Measurements from ENCODE around the gene DHX9. TPM values are rescaled to one million over a fixed set of nuclear protein-coding genes. Genes with fewer than 3 reads are reported as not detected.

DHX9 gene
- total and polyA plus RNA-seq, 9 of the 15 experiments (the other 6 are each of a cell fraction or from before 2014, with no cell fraction given) = 100 to 409 (median 294) TPM

DNA sequence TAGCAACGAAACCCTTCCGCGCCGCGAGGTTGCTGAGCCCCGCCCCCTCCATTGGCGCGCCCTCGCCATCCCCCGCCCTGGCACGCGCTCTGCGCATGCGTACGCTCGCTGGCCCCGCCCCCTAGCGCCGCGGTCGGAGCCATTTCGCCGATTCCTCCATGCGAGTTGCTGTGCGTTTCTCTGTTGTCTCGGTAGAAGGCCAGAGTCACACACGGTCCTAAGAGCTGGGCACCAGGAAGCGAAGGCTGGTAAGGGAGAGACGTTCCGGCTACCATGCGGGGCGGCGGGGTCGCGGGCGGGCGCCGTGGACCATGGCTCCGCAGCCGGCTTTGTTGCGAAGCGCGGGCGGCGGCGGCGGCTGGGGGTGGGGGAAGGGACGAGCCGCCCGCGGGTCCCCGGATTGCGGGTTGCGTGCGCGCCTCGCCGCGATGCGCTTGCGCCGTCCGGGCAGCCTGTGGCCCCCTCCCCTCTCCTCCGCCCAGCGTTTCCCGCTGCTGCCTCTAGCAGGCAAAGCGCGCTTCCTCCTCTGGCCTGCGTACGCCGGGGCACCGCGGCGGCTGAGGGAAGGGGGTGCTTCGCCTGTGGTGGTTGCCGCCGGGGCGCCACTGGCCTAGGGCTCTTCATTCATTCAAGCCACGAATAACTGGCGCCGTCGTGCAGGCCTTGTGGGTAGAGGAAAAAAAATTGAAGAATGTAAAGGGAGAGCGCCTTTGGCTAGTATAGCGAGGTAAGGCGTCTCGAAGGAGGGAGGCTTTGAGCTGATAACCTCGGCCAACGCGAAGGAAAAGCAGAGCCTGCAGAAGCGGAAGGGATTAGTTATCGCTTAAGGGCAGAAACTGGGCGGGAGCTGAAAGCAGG, at the start of gene DHX9 (continued):
- TF ChIP-seq, protein P1, sequence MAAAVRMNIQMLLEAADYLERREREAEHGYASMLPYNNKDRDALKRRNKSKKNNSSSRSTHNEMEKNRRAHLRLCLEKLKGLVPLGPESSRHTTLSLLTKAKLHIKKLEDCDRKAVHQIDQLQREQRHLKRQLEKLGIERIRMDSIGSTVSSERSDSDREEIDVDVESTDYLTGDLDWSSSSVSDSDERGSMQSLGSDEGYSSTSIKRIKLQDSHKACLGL (CRISPR knock-in tag; IDR thresholded peaks at IDR 0.05; ENCODE audit: borderline replicate concordance, poor library complexity, severe bottlenecking) = no peak
- peak; percentile 77 for TF ChIP-seq EGR1 (conservative IDR thresholded peaks at IDR 0.05)
- peak; percentile 69 to 89; a peak in 3 of 4 replicates for TF ChIP-seq RCOR1 (IDR thresholded peaks at IDR 0.05; ENCODE audit: borderline replicate concordance in 1 of 2, low read depth in 2 of 2, low read length in 2 of 2)
- TF ChIP-seq ZNF507 (tag; conservative IDR thresholded peaks at IDR 0.05) = no peak
- no peak for TF ChIP-seq RNF219 (CRISPR knock-in tag; IDR thresholded peaks at IDR 0.05)
- no peak for TF ChIP-seq MAFK (IDR thresholded peaks at IDR 0.05; ENCODE audit: low read length)
- peak; percentile 94 for TF ChIP-seq TBP (optimal IDR thresholded peaks at IDR 0.05; ENCODE audit: low read depth, low read length)
- peak; percentile 61 for TF ChIP-seq PCBP2 (IDR thresholded peaks at IDR 0.05; ENCODE audit: low read depth, low read length, poor library complexity, severe bottlenecking)
- no peak for TF ChIP-seq ARID2 (IDR thresholded peaks at IDR 0.05)
- TF ChIP-seq MEIS2 (IDR thresholded peaks at IDR 0.05; ENCODE audit: partially characterized antibody) = peak; percentile 71
- TF ChIP-seq HES1 (IDR thresholded peaks at IDR 0.05; ENCODE audit: low read depth) = peak; percentile 79; the same call in 1 of the 2 replicates
- 0 out of 2 replicates have a peak, but pooled peaks have one; percentile 36 for TF ChIP-seq ZFP91 (CRISPR knock-in tag; IDR thresholded peaks at IDR 0.05)
- TF ChIP-seq TGIF2 (CRISPR knock-in tag; IDR thresholded peaks at IDR 0.05) = peak; percentile 45; the same call in 1 of the 2 replicates
- TF ChIP-seq, protein P2, sequence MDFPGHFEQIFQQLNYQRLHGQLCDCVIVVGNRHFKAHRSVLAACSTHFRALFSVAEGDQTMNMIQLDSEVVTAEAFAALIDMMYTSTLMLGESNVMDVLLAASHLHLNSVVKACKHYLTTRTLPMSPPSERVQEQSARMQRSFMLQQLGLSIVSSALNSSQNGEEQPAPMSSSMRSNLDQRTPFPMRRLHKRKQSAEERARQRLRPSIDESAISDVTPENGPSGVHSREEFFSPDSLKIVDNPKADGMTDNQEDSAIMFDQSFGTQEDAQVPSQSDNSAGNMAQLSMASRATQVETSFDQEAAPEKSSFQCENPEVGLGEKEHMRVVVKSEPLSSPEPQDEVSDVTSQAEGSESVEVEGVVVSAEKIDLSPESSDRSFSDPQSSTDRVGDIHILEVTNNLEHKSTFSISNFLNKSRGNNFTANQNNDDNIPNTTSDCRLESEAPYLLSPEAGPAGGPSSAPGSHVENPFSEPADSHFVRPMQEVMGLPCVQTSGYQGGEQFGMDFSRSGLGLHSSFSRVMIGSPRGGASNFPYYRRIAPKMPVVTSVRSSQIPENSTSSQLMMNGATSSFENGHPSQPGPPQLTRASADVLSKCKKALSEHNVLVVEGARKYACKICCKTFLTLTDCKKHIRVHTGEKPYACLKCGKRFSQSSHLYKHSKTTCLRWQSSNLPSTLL (IDR thresholded peaks at IDR 0.05) = no peak
- no peak for TF ChIP-seq SNAPC5 (CRISPR knock-in tag; IDR thresholded peaks at IDR 0.05)
- TF ChIP-seq MXI1 (IDR thresholded peaks at IDR 0.05; ENCODE audit: low read depth, low read length) = 0 out of 2 replicates have a peak, but pooled peaks have one; percentile 28
- TF ChIP-seq STAT5B (CRISPR knock-in tag; IDR thresholded peaks at IDR 0.05) = no peak
- peak; percentile 73 for TF ChIP-seq RBM39 (optimal IDR thresholded peaks at IDR 0.05; ENCODE audit: low read depth, low read length)
- TF ChIP-seq, protein P3, sequence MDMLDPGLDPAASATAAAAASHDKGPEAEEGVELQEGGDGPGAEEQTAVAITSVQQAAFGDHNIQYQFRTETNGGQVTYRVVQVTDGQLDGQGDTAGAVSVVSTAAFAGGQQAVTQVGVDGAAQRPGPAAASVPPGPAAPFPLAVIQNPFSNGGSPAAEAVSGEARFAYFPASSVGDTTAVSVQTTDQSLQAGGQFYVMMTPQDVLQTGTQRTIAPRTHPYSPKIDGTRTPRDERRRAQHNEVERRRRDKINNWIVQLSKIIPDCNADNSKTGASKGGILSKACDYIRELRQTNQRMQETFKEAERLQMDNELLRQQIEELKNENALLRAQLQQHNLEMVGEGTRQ (CRISPR knock-in tag; IDR thresholded peaks at IDR 0.05) = peak; percentile 92

Data from K562 (cell line).